K562 (cell line): Measurements from ENCODE around the gene TMEM208. TPM values are rescaled to one million over a fixed set of nuclear protein-coding genes. Genes with fewer than 3 reads are reported as not detected.

ENCODE experiments used
- ATAC-seq: fragments of 200-7000 bp; cut with Tn5 transposase; 3 replicates; pipeline ENCODE4 v1.9.1; 2020; ENCODE audit warnings: moderate library complexity
- BruUV-seq: library from RNA; stranded (reverse); fragments of 400-500 nt; replicated peaks from 2 replicates; lab custom pipeline; 2021; lab: Mats Ljungman, UMichigan
- CTCF ChIA-PET: fragments of 300-600 bp; formaldehyde crosslinking; extraction: SDS; loops from one replicate; lab custom pipeline; 2021; ENCODE audit warnings: low intra/inter-chr PET ratio; lab: Yijun Ruan, JAX
- POLR2A ChIA-PET: fragments of 300-600, 350-650 bp; sonication (Branson Sonifier 250); formaldehyde crosslinking; extraction: SDS; loops from one replicate; lab custom pipeline; 2021; ENCODE audit warnings: antibody characterized with exemption, inconsistent platforms; lab: Yijun Ruan, JAX
- DNase-seq, 4 experiments: peaks; one replicate each; pipeline versions ENCODE4 v3.0.0 to v3.0.0-alpha.2; 2011 to 2018; ENCODE audit warnings: low spot score in 3 of 4, mixed read lengths in 3 of 4; ENCODE audit errors: extremely low read depth in 1 of 4
- FAIRE-seq: peaks from 2 replicates; lab custom pipeline; 2011; peaks lifted over from hg19 to GRCh38; lab: Jason Lieb, UNC
- H2AFZ ChIP-seq: 2 replicates; pipeline ENCODE4 v1.6.0; 2011; ENCODE audit warnings: low read depth, low read length, control low read depth, inconsistent platforms
- H3K27ac ChIP-seq: fragments of 200-600 bp; 3 replicates; pipeline ENCODE4 v1.8.0; 2011; ENCODE audit warnings: low read depth, mild to moderate bottlenecking, control low read depth, inconsistent platforms, low read length, moderate library complexity, mixed read lengths; ENCODE audit errors: extremely low read depth
- H3K27me3 ChIP-seq, 2 experiments: fragments of 300-600 bp in 1 of 2; 2 replicates in 1 of 2; 3 replicates in 1 of 2; pipeline versions ENCODE4 v1.6.0 to v1.8.0; 2011; ENCODE audit warnings: inconsistent platforms in 2 of 2, low read length in 2 of 2, mild to moderate bottlenecking in 1 of 2, mixed read lengths in 1 of 2, moderate library complexity in 1 of 2; ENCODE audit not compliant: control insufficient read depth in 2 of 2, insufficient read depth in 2 of 2
- H3K36me3 ChIP-seq: fragments of 300-600 bp; 3 replicates; pipeline ENCODE4 v1.8.0; 2011; ENCODE audit warnings: mild to moderate bottlenecking, low read length, inconsistent platforms; ENCODE audit not compliant: control insufficient read depth, insufficient read depth
- H3K4me1 ChIP-seq, 2 experiments: fragments of 200-600 bp in 1 of 2; replicated peaks in 1 of 2; 2 replicates in 1 of 2; 3 replicates in 1 of 2; pipeline versions ENCODE4 v1.5.1 to v1.8.0; 2011; ENCODE audit warnings: inconsistent platforms in 2 of 2, low read length in 2 of 2, mild to moderate bottlenecking in 1 of 2, mixed read lengths in 1 of 2, moderate library complexity in 1 of 2; ENCODE audit not compliant: control insufficient read depth in 2 of 2, insufficient read depth in 2 of 2
- H3K4me2 ChIP-seq: 2 replicates; pipeline ENCODE4 v1.6.1; 2011; ENCODE audit warnings: low read length, control low read depth, inconsistent platforms, mixed read lengths; ENCODE audit not compliant: insufficient read depth
- H3K4me3 ChIP-seq: fragments of 200-600 bp; sonication (generic), shearing (Covaris generic); 2 replicates; pipeline ENCODE4 v1.5.1; 2016; ENCODE audit warnings: control low read depth, inconsistent platforms
- H3K79me2 ChIP-seq: fragments of 200-600 bp; 3 replicates; pipeline ENCODE4 v1.8.0; 2011; ENCODE audit warnings: low read length, inconsistent platforms; ENCODE audit not compliant: control insufficient read depth, insufficient read depth
- H3K9ac ChIP-seq, 2 experiments: 2 replicates each; pipeline versions ENCODE4 v1.6.0 to v1.6.1; 2011; ENCODE audit warnings: low read depth in 2 of 2, low read length in 2 of 2, control low read depth in 1 of 2, inconsistent platforms in 1 of 2, mild to moderate bottlenecking in 1 of 2, mixed read lengths in 1 of 2; ENCODE audit not compliant: insufficient read depth in 1 of 2
- H3K9me1 ChIP-seq: one replicate; pipeline ENCODE4 v1.6.0; 2011; ENCODE audit warnings: inconsistent platforms, mild to moderate bottlenecking, low read length, moderate library complexity; ENCODE audit not compliant: control insufficient read depth, insufficient read depth
- H3K9me3 ChIP-seq: replicated peaks from 2 replicates; pipeline ENCODE4 v1.5.1; 2011; ENCODE audit warnings: low read depth, low read length, inconsistent platforms; ENCODE audit not compliant: control insufficient read depth, insufficient read depth
- H4K20me1 ChIP-seq: replicated peaks from 2 replicates; pipeline ENCODE4 v1.6.1; 2011; ENCODE audit warnings: low read length, inconsistent platforms, mixed read lengths; ENCODE audit not compliant: control insufficient read depth, insufficient read depth
- FOSL1 ChIP-seq: fragments of 200-800 bp; sonication (Bioruptor generic); conservative IDR thresholded peaks from 2 replicates; pipeline ENCODE4 v1.6.1; 2016; ENCODE audit warnings: missing genetic modification characterization, missing compliant biosample characterization
- LARP7 ChIP-seq: fragments of 450-650 bp; IDR thresholded peaks from 2 replicates; pipeline ENCODE4 v1.6.1; 2016
- ZNF384 ChIP-seq: IDR thresholded peaks from 2 replicates; pipeline ENCODE4 v1.6.1; 2012; ENCODE audit warnings: low read depth, low read length, improper control_type of control experiment
- ZNF511 ChIP-seq: sonication (generic); formaldehyde crosslinking; IDR thresholded peaks from 2 replicates; pipeline ENCODE4 v1.8.0; 2022; ENCODE audit warnings: mild to moderate bottlenecking, missing genetic modification reagents
- in situ Hi-C: fragments of 300-500 bp; cut with MboI; formaldehyde crosslinking; loops from 4 replicates; pipeline ENCODE4 v1.15.0; 2018; ENCODE audit warnings: inconsistent platforms, mixed read lengths
- intact Hi-C: fragments of 100-400 bp; cut with micrococcal nuclease; formaldehyde crosslinking; loops from 2 replicates; pipeline ENCODE4 v1.14.2; 2022
- polyA plus RNA-seq, 8 experiments: library from polyadenylated mRNA; depleted of rRNA in 4 of 8; stranded (reverse) in 5 of 8; unstranded in 3 of 8; fragments of >200 nt; fragmentation: Nextera tagmentation in 2 of 8; fragmentation: Illumina TruSeq in 1 of 8; extraction: Ambion mirVana in 2 of 8; extraction: Trizol in 1 of 8; gene quantifications; 2 replicates each; pipeline versions ENCODE4 v1.2.1 to v1.2.3, GENCODE V29; 2011 to 2014; ENCODE audit warnings: inconsistent platforms in 1 of 8, missing spikeins in 1 of 8
- total RNA-seq, 7 experiments: library from RNA; depleted of rRNA in 6 of 7; stranded (reverse); fragments of >200 nt in 6 of 7; fragmentation: Illumina TruSeq in 2 of 7; extraction: Trizol in 2 of 7; gene quantifications; 2 replicates each; pipeline versions ENCODE4 v1.2.1 to v1.2.3, GENCODE V29; 2011 to 2021; ENCODE audit warnings: low replicate concordance in 1 of 7

The TMEM208 gene
- total and polyA plus RNA-seq, 9 of the 15 experiments (the other 6 are each of a cell fraction or from before 2014, with no cell fraction given) = 31.8 to 239 (median 54.3) TPM

GRCh38 chr16:67212766-67213165 is 14.2 kb upstream of the TMEM208 start:
- DNase-seq = no peak
- Histone ChIP-seq H3K27ac (no peak overlapping the region), H3K27me3 (no peaks in the 10 kb centered on the region), H3K4me3 (no peak overlapping the region), H3K9me3 (no peaks in the 10 kb centered on the region), H3K79me2 (no peaks in the 10 kb centered on the region), H3K36me3 (no peaks in the 10 kb centered on the region), H4K20me1 (no peaks in the 10 kb centered on the region), H2AFZ (no peak overlapping the region), H3K9ac (no peak overlapping the region; a peak in 1 of 4 replicates), H3K4me2 (no peak overlapping the region), H3K9me1 (no peaks in the 10 kb centered on the region), H3K4me1 (peaks cover 20 to 49% of the 10 kb centered on the region in 2 experiments)
- TF ChIP-seq FOSL1 (tag) (0 out of 2 replicates have a peak, but pooled peaks have one; percentile 25), ZNF511 (CRISPR knock-in tag) (no peak), ZNF384 (peak; percentile 32; the same call in 1 of the 2 replicates), LARP7 (no peak)
- in situ Hi-C loops (no loop called here), intact Hi-C loops (no loop called here)
- no peak for ATAC-seq
- no TSS peak for BruUV-seq
- POLR2A ChIA-PET = interaction anchor here (0.8 to 0.9 kb wide), 2 partner anchors 11 to 16 kb away, joined by 3 read pairs; no protein-coding TSS in a partner anchor
- FAIRE-seq = no peak
- CTCF ChIA-PET = no interaction called here
